Measurements from ENCODE around the gene PPA1. TPM values are rescaled to one million over a fixed set of nuclear protein-coding genes. Genes with fewer than 3 reads are reported as not detected.
A peak's percentile ranks its signal among the peaks of the same experiment; 100 is the strongest.

Gene PPA1
- total RNA-seq, 1 donor from 2014 or later = 350 TPM

DNA sequence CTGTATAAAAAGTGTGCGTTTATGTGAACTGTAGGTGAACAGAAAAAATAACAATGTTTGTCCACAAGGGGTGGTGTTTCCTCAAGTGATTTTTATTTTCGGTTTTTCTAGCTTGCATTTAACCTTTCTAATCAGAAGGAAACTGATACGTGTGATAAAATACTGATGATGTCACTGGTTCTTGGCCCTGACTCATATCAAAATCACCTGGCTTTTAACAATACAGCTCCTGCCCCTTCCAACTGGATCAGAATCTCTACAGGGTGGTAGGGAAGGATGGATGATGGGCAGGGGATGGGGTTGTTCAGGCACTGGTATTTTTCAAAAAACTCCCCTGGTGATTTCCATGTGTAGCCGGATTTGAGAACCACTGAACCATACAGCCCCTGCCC is 39.7 kb upstream of the PPA1 start:
- Histone ChIP-seq H3K27me3 (ENCODE audit: control insufficient read depth, insufficient read depth, low read length) (no peaks in the 10 kb centered on the region), H3K36me3 (ENCODE audit: control insufficient read depth, insufficient read depth, low read length) (no peaks in the 10 kb centered on the region), H3K4me3 (ENCODE audit: low read depth, low read length) (no peak overlapping the region)
- TF ChIP-seq, protein P1, sequence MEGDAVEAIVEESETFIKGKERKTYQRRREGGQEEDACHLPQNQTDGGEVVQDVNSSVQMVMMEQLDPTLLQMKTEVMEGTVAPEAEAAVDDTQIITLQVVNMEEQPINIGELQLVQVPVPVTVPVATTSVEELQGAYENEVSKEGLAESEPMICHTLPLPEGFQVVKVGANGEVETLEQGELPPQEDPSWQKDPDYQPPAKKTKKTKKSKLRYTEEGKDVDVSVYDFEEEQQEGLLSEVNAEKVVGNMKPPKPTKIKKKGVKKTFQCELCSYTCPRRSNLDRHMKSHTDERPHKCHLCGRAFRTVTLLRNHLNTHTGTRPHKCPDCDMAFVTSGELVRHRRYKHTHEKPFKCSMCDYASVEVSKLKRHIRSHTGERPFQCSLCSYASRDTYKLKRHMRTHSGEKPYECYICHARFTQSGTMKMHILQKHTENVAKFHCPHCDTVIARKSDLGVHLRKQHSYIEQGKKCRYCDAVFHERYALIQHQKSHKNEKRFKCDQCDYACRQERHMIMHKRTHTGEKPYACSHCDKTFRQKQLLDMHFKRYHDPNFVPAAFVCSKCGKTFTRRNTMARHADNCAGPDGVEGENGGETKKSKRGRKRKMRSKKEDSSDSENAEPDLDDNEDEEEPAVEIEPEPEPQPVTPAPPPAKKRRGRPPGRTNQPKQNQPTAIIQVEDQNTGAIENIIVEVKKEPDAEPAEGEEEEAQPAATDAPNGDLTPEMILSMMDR (IDR thresholded peaks at IDR 0.05; ENCODE audit: insufficient read depth, low read length, severe bottlenecking) = peak; percentile 37
- FAIRE-seq (no peak), DNase-seq (ENCODE audit: low read depth) (peak; percentile 78)

- Histone ChIP-seq H3K4me3 (ENCODE audit: low read depth, low read length) (no peak overlapping the region), H3K27me3 (ENCODE audit: control insufficient read depth, insufficient read depth, low read length) (no peaks in the 10 kb centered on the region), H3K36me3 (ENCODE audit: control insufficient read depth, insufficient read depth, low read length) (no peaks in the 10 kb centered on the region)
- TF ChIP-seq, protein P1 (IDR thresholded peaks at IDR 0.05; ENCODE audit: insufficient read depth, low read length, severe bottlenecking) = no peak
- DNase-seq (ENCODE audit: low read depth) (no peak), FAIRE-seq (no peak)
These were observed 39.0 kb upstream of the PPA1 start for GRCh38 chr10:70271996-70272924.

GRCh38 chr10:70270952-70271351 is 37.7 kb upstream of the PPA1 start:
- no peak overlapping the region for H3K4me3 ChIP-seq (ENCODE audit: low read depth, low read length)
- no peaks in the 10 kb centered on the region for H3K36me3 ChIP-seq (ENCODE audit: control insufficient read depth, insufficient read depth, low read length)
- no peaks in the 10 kb centered on the region for H3K27me3 ChIP-seq (ENCODE audit: control insufficient read depth, insufficient read depth, low read length)
- TF ChIP-seq, protein P1 (IDR thresholded peaks at IDR 0.05; ENCODE audit: insufficient read depth, low read length, severe bottlenecking) = no peak
- DNase-seq (ENCODE audit: low read depth) (no peak), FAIRE-seq (no peak)

DNA sequence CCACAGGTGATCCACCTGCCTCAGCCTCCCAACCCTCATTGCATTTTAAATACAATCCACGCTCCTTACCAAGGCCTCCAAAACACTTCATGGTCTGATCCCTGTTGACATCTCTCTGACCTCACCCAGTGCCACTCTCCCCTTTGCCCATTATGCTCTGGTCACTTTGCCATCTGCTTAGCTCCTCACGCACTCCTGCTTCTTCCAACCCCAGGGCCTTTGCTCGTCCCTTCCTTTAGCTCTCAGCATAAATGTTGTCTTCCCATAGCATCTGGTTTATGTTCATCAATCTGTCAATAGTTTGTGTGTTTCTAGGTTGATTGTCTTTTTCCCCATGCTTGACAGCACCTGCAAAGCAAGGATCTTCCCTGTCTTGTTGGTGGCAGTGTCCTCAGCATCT is 36.5 kb upstream of the PPA1 start:
- TF ChIP-seq, protein P1 (IDR thresholded peaks at IDR 0.05; ENCODE audit: insufficient read depth, low read length, severe bottlenecking) = no peak
- Histone ChIP-seq H3K36me3 (ENCODE audit: control insufficient read depth, insufficient read depth, low read length) (no peaks in the 10 kb centered on the region), H3K27me3 (ENCODE audit: control insufficient read depth, insufficient read depth, low read length) (no peaks in the 10 kb centered on the region), H3K4me3 (ENCODE audit: low read depth, low read length) (no peak overlapping the region)
- FAIRE-seq (no peak), DNase-seq (ENCODE audit: low read depth) (no peak)

DNA sequence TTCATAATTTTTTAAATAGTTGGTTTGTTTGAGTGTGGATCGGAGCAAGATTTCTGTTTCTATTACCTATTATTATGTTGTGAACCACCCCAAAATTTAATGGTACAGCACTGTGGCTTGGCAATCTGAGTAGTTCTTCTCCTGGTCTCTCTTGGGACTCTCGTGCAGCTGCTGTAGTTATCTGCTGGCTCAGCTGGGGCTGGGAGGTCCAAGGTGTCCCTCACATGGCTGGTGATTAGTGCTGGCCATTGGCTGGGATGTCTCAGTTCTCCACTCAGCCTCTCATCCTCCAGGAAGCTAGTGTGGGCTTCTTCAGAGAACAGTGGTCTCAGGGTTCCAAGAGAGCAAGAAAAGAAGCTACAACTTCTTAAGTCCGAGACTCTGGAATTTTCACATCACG is 35.1 kb upstream of the PPA1 start:
- TF ChIP-seq, protein P1 (IDR thresholded peaks at IDR 0.05; ENCODE audit: insufficient read depth, low read length, severe bottlenecking) = no peak
- DNase-seq (ENCODE audit: low read depth) (no peak), FAIRE-seq (no peak)
- no peaks in the 10 kb centered on the region for H3K36me3 ChIP-seq (ENCODE audit: control insufficient read depth, insufficient read depth, low read length)
- H3K4me3 ChIP-seq (ENCODE audit: low read depth, low read length) = no peak overlapping the region
- no peaks in the 10 kb centered on the region for H3K27me3 ChIP-seq (ENCODE audit: control insufficient read depth, insufficient read depth, low read length)
